22Rv1 (cell line): ENCODE results near the gene GPR108.

ENCODE experiments used
- H3K27ac ChIP-seq: fragments of 450-650 bp; 2 replicates; pipeline ENCODE4 v1.5.1; 2017
- CTCF ChIP-seq: fragments of 450-650 bp; IDR thresholded peaks from 2 replicates; pipeline ENCODE4 v1.5.1; 2017; ENCODE audit warnings: mild to moderate bottlenecking
- ZFX ChIP-seq: fragments of 450-650 bp; IDR thresholded peaks from 2 replicates; pipeline ENCODE4 v1.6.1; 2017; ENCODE audit warnings: antibody characterized with exemption, borderline replicate concordance

GPR108 gene

DNA sequence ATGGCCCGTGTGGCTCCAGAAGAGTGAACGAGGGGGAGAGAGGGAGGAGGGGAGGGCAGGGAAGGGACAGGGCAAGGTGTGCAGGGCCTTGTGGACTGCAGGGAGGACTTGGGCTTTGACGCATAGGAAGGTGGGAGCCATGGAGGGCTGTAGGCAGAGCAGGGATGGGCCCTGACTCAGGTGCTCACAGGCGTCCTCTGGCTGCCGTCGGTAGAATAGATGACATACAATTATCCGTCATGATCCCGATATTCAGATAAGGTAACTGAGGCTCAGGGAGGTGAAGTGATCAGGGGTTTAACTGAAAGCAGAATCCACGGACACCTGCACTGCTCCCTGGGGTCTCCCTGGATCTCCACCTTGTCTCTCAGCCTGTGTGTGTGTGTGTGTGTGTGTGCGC lies 20.3 kb downstream of the GPR108 start:
- no peak overlapping the region for H3K27ac ChIP-seq
- TF ChIP-seq CTCF, result peak; percentile 57
- no peak for TF ChIP-seq ZFX

DNA sequence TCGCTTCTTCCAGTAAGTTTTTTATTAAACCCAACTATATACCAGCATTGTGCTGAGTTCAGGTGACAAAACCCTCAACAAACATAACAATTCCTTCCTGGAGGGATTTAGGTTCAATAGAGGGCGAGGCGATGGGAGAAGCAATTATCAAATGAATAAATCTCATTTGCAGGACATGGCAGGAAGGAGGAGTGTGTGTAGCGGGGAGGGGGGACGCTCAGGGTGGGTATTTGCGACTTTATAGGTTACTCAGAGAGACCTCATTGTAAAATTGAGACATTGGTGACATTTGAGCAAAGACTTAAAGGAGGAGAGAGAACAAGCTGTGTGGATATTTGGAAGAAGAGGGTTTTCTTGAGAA lies 20.8 kb downstream of the GPR108 start:
- no peak for TF ChIP-seq CTCF
- TF ChIP-seq ZFX, result no peak
- no peak overlapping the region for H3K27ac ChIP-seq

- no peak overlapping the region for H3K27ac ChIP-seq
- TF ChIP-seq ZFX (no peak), CTCF (no peak)
Observed at GRCh38 chr19:6714749-6715555, 22.4 kb downstream of the GPR108 start.

- TF ChIP-seq CTCF (no peak), ZFX (no peak)
- no peak overlapping the region for H3K27ac ChIP-seq
Observed at GRCh38 chr19:6713773-6714692, 23.3 kb downstream of the GPR108 start.

DNA sequence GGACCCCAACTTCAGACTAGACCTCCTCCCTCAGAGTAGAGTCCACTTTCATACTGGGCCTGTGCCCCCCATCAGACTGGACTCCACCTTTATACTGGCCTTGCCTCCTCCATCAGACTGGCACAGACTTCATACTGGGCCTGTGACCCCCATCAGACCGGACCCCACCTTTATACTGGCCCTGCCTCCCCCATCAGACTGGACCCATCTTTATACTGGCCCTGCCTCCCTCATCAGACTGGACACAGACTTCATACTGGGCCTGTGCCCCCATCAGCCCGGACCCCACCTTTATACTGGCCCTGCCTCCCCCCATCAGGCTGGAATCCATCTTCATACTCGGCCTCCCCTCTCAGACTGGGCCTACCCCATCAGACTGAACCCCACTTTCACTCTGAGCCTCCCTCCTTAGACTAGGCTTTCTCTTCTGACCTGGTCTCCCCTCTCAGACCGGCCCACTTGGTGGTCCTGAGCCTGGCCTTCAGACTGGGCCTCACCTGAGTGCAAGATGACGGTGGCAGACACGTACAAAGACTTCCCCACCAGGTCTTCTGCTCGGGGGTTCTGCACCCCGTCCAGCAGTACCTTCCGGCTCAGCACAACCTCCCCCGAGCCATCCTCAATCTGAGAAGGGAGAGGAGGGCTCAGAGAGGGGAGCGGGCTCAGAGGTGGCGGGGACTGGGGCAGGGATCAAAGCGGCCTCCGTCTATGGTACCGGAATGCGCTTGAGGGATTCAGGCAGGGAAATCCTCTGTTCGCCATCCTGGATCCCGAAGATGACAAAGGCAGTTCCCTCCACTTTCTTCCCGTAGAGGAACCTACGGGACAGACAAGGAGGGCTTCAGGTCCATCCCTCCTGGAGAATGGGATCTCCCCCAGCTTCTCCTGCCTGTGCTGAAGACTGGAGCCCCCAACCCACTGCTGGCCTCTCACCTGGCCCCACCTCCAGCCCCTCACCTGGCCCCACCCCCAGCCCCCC lies 24.4 kb downstream of the GPR108 start:
- no peak for TF ChIP-seq CTCF
- no peak for TF ChIP-seq ZFX

DNA sequence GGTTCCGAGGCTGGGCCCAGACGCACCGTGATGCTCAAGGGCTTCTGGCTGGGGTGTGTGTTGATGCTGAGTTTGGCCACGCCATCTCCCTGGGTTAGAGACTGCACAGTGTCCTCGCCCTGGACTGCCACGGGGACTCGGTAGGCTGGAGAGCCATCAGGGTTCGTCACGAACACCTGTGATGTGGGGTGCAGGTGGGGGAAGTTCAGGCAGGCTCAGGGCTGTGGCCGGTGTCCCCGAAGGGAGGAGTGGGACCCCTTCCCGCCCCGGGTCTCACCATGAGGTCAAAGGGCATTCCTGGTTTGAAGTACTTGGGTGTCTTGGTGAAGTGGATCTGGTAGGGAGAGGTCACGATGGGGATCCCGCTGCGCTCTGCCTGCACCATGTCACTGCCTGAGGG lies 25.1 kb downstream of the GPR108 start:
- no peak overlapping the region for H3K27ac ChIP-seq
- TF ChIP-seq CTCF, result no peak
- no peak for TF ChIP-seq ZFX

More for the DNA sequence above, 24.4 kb downstream of the GPR108 start:
- no peak overlapping the region for H3K27ac ChIP-seq
